Aorta (tissue), 5 donors: ENCODE results near the gene NPAS4. TPM values are rescaled to one million over a fixed set of nuclear protein-coding genes. Genes with fewer than 3 reads are reported as not detected.

Experiments
- ATAC-seq: fragments of 200-7000 bp; cut with Tn5 transposase; one replicate; pipeline ENCODE4 v1.9.1; 2022; ENCODE audit warnings: moderate library complexity; ENCODE audit not compliant: low FRiP score
- DNase-seq, 2 donors: peaks; one replicate each; pipeline ENCODE4 v3.0.0-alpha.2; 2020
- H3K27ac ChIP-seq, 2 donors: one replicate each; pipeline ENCODE4 v1.5.1; 2013; ENCODE audit warnings: low read length in 2 of 2, mild to moderate bottlenecking in 2 of 2, moderate library complexity in 2 of 2, control low read depth in 1 of 2, inconsistent platforms in 1 of 2, low read depth in 1 of 2
- H3K27me3 ChIP-seq, 2 donors: one replicate each; pipeline ENCODE4 v1.6.1; 2013; ENCODE audit warnings: control low read depth in 1 of 2, low read length in 1 of 2, mild to moderate bottlenecking in 1 of 2, moderate library complexity in 1 of 2; ENCODE audit not compliant: insufficient read depth in 2 of 2, control insufficient read depth in 1 of 2
- H3K36me3 ChIP-seq, 2 donors: one replicate each; pipeline ENCODE4 v1.6.1; 2013; ENCODE audit warnings: control low read depth in 1 of 2, low read length in 1 of 2, mild to moderate bottlenecking in 1 of 2; ENCODE audit not compliant: insufficient read depth in 2 of 2, control insufficient read depth in 1 of 2
- H3K4me1 ChIP-seq, 2 donors: one replicate each; pipeline ENCODE4 v1.6.1; 2013; ENCODE audit warnings: low read length in 2 of 2, control low read depth in 1 of 2, mild to moderate bottlenecking in 1 of 2, moderate library complexity in 1 of 2; ENCODE audit not compliant: insufficient read depth in 2 of 2, control insufficient read depth in 1 of 2
- H3K4me3 ChIP-seq, 2 donors: one replicate each; pipeline ENCODE4 v1.5.1; 2013; ENCODE audit warnings: low read length in 2 of 2, control low read depth in 1 of 2, mild to moderate bottlenecking in 1 of 2
- H3K9me3 ChIP-seq: one replicate; pipeline ENCODE4 v1.6.1; 2013; ENCODE audit warnings: mild to moderate bottlenecking, low read length; ENCODE audit not compliant: control insufficient read depth
- WGBS, 2 donors: extraction: QIAGEN DNeasy Blood & Tissue Kit; methylation state at CpG; one replicate each; pipeline ENCODE4 v1.1.7; 2013; 5-methylcytosine and 5-hydroxymethylcytosine counted together
- intact Hi-C, 2 donors: fragments of 100-400 bp; cut with DNase I; formaldehyde crosslinking; loops; one replicate each; pipeline versions ENCODE4 v1.14.2 to v1.15.0; 2022
- polyA plus RNA-seq, 2 donors: library from polyadenylated mRNA; stranded (reverse); fragments of 200-250 nt; gene quantifications; one replicate each; pipeline ENCODE4 v1.2.3, GENCODE V29; 2013
- total RNA-seq, 2 donors: library from RNA; stranded (reverse); fragmentation: NEBNext Ultra II Directional; extraction: Animal tissue kit (Norgen Biotek cat#: 25700); gene quantifications; one replicate each; pipeline ENCODE4 v1.2.1, GENCODE V29; 2021
- donor health status: healthy with polysubstance abuse.
- donor health status: Bipolar disorder and iron deficiency.
- donor health status: DM: no; HTN: no; CAD: no.
- donor health status: DM: no; HTN: no; CAD: no.
- donor health status: DM: yes; HTN: yes; CAD: no.

NPAS4 gene
- total and polyA plus RNA-seq, 4 donors, result 0.54 to 7.0 (median 2.5) TPM; not detected in 1

DNA sequence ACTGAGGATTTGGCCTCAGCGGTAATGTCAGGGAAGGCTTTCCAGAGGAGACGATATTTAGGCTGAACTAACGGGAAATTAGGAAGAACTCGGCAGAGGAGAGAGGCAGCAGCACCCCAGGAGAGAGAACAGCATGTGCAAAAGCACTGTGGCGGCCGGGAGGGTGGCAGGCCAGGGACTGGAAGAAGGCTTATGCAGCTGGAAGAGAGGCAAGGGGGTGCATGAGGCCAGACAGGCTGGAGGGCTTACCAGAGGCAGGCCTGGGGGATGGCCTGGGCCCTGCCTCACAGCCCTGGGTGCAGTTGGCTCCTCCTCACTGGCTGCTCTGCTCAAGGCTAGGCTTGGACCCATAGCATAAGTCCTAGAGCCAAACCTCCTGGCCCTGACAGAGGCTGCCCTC lies 7.7 kb upstream of the NPAS4 start:
- no peak overlapping the region for H3K4me3 ChIP-seq
- no peaks in the 10 kb centered on the region for H3K9me3 ChIP-seq
- ATAC-seq, result no peak
- H3K27ac ChIP-seq, result no peak overlapping the region
- H3K36me3 ChIP-seq, result no peaks in the 10 kb centered on the region
- no peak for DNase-seq
- H3K27me3 ChIP-seq, result no peaks in the 10 kb centered on the region
- H3K4me1 ChIP-seq, result no peaks in the 10 kb centered on the region
- WGBS, 2 donors, result 93% methylated on average over 6 of the region's 6 CpGs
- intact Hi-C loops, result no loop called here

GRCh38 chr11:66414120-66414934 lies 6.5 kb upstream of the NPAS4 start:
- intact Hi-C loops, result no loop called here
- ATAC-seq, result no peak
- no peaks in the 10 kb centered on the region for H3K36me3 ChIP-seq
- WGBS, 2 donors, result 83 to 84% methylated on average over 12 of the region's 12 CpGs
- H3K27me3 ChIP-seq, result no peaks in the 10 kb centered on the region
- H3K4me3 ChIP-seq, result no peak overlapping the region
- H3K27ac ChIP-seq, result no peak overlapping the region
- no peaks in the 10 kb centered on the region for H3K9me3 ChIP-seq
- peaks cover 3% of the 10 kb centered on the region in 2 donors for H3K4me1 ChIP-seq
- no peak for DNase-seq

- peaks cover 3 to 9% of the 10 kb centered on the region in 2 donors for H3K4me1 ChIP-seq
- intact Hi-C loops, result no loop called here
Observed at GRCh38 chr11:66415423-66415822, 5.4 kb upstream of the NPAS4 start.

DNA sequence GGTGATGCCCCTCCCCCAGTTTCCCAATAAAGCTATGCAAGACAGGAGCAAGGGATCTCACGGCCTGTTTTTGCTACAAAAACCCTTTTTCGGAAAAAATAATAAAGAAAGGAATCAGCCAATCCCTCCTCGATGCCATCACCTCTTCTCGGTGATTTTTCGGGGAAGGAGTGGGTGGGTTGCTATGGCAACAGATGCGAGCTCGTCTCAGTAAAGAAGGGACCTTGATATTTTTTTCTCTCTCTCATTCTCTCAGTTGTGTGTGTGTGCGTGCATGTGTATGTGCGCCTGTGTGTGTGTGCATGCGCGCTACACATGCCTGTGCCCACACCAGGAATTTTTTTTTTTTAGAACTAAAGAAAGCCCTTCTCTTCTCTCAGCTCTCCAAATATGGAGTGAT lies 3.8 kb upstream of the NPAS4 start:
- Histone ChIP-seq H3K9me3 (no peaks in the 10 kb centered on the region), H3K4me1 (peaks cover 3 to 9% of the 10 kb centered on the region in 2 donors), H3K27ac (no peak overlapping the region), H3K27me3 (no peaks in the 10 kb centered on the region), H3K36me3 (no peaks in the 10 kb centered on the region), H3K4me3 (no peak overlapping the region)
- ATAC-seq, result no peak
- 52% methylated on average over 11 of the region's 11 CpGs for WGBS, 2 donors
- intact Hi-C loops, result no loop called here
- no peak for DNase-seq

More at GRCh38 chr11:66415423-66415822, 5.4 kb upstream of the NPAS4 start:
- DNase-seq, result no peak
- Histone ChIP-seq H3K27ac (no peak overlapping the region), H3K4me3 (no peak overlapping the region), H3K27me3 (no peaks in the 10 kb centered on the region), H3K9me3 (no peaks in the 10 kb centered on the region), H3K36me3 (no peaks in the 10 kb centered on the region)
- no peak for ATAC-seq
- 84 to 87% methylated on average over 2 of the region's 2 CpGs for WGBS, 2 donors

- Histone ChIP-seq H3K27ac (no peak overlapping the region), H3K27me3 (no peaks in the 10 kb centered on the region), H3K36me3 (no peaks in the 10 kb centered on the region), H3K4me3 (no peak overlapping the region), H3K9me3 (no peaks in the 10 kb centered on the region), H3K4me1 (peaks cover 3 to 9% of the 10 kb centered on the region in 2 donors)
- peak; percentile 91 to 94 for DNase-seq
- intact Hi-C loops, result no loop called here
- 2% methylated on average over 16 of the region's 16 CpGs for WGBS, 2 donors
- peak; percentile 84 for ATAC-seq
Observed at GRCh38 chr11:66418168-66418985, 2.5 kb upstream of the NPAS4 start.

DNA sequence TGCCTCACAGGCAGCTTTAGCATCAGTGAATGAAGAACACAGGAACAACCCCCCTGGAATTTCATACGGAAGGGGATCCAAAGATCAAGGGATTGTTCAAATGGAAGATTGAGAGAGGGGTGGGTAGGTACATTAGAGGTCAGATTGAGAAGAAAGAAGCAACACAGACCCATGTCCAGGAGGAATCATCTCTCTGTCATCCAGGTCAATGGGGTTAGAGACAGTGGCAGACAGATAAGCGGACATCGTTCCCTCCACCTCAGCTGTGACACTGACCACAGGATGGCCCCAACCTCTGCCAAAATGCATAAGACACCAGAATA lies 1.9 kb upstream of the NPAS4 start:
- Histone ChIP-seq H3K36me3 (peaks cover 0 to 1% of the 10 kb centered on the region in 2 donors), H3K27ac (no peak overlapping the region), H3K9me3 (no peaks in the 10 kb centered on the region), H3K4me1 (peaks cover 3 to 9% of the 10 kb centered on the region in 2 donors), H3K4me3 (no peak overlapping the region), H3K27me3 (no peaks in the 10 kb centered on the region)
- ATAC-seq (no peak), DNase-seq (no peak)
- intact Hi-C loops, result no loop called here
- WGBS, 2 donors, result 55 to 65% methylated on average over 3 of the region's 3 CpGs

DNA sequence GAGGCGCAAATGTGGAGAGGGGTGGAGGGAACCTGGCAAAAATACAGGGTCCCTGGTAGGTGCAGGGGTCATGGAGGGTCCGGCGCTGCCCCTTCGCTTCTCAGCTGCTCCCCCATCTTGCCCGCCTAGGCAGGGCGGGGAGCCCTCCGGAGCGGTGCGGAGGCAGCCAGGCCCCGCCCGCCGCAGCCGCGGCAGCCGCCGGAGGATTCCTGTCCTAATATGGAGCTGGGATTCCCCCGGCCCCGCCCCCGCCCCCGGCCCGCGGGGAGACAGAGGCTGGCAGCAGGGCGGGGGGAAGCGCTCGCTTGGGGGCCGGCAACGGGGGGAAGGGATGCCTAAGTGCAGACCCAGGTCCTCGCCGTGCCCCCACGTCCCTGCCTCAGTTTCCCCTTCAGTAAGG lies 1.0 kb upstream of the NPAS4 start:
- intact Hi-C loops, result no loop called here
- Histone ChIP-seq H3K9me3 (no peaks in the 10 kb centered on the region), H3K36me3 (peaks cover 0 to 2% of the 10 kb centered on the region in 2 donors), H3K27me3 (no peaks in the 10 kb centered on the region), H3K27ac (no peak overlapping the region), H3K4me1 (peaks cover 3 to 9% of the 10 kb centered on the region in 2 donors), H3K4me3 (no peak overlapping the region)
- 3% methylated on average over 15 to 30 of the region's 30 CpGs for WGBS, 2 donors
- peak in 1 of 2 donors; percentile 80 for DNase-seq
- no peak for ATAC-seq

- peak; percentile 97 for ATAC-seq
- Histone ChIP-seq H3K27me3 (no peaks in the 10 kb centered on the region), H3K9me3 (no peaks in the 10 kb centered on the region), H3K4me3 (no peak overlapping the region), H3K27ac (no peak overlapping the region), H3K4me1 (peaks cover 3 to 9% of the 10 kb centered on the region in 2 donors), H3K36me3 (peaks cover 2% of the 10 kb centered on the region in 2 donors)
- 12 to 13% methylated on average over 38 of the region's 38 CpGs for WGBS, 2 donors
- DNase-seq, result peak; percentile 93 to 97
- intact Hi-C loops, result no loop called here
Observed at GRCh38 chr11:66421492-66422205, 814 bp downstream of the NPAS4 start.
